HL-60 (cell line): ENCODE data around the gene SMCO1.

ENCODE experiments used
- DNase-seq, 2 experiments: peaks; one replicate each; pipeline ENCODE4 v3.0.0-alpha.2; 2010 to 2020; ENCODE audit warnings: low read depth in 1 of 2, low spot score in 1 of 2
- H3K27ac ChIP-seq: fragments of 250-450 bp; sonication (Bioruptor Pico); replicated peaks from 2 replicates; pipeline ENCODE4 v1.5.1; 2020; ENCODE audit warnings: mild to moderate bottlenecking, moderate library complexity
- H3K27me3 ChIP-seq: fragments of 250-450 bp; sonication (Bioruptor Pico); 2 replicates; pipeline ENCODE4 v1.5.1; 2021; ENCODE audit warnings: mild to moderate bottlenecking, moderate library complexity; ENCODE audit not compliant: insufficient read depth, poor library complexity, severe bottlenecking
- H3K4me3 ChIP-seq: replicated peaks from 2 replicates; pipeline ENCODE4 v1.5.1; 2011; ENCODE audit warnings: mild to moderate bottlenecking, control low read depth, low read length; ENCODE audit not compliant: insufficient read depth
- CTCF ChIP-seq: IDR thresholded peaks from one replicate; pipeline ENCODE4 v1.5.1; 2011; ENCODE audit warnings: low read length, control low read depth, inconsistent platforms; ENCODE audit not compliant: insufficient read depth
- GABPA ChIP-seq: IDR thresholded peaks from 2 replicates; pipeline ENCODE4 v1.6.1; 2012; ENCODE audit warnings: low read depth
- POLR2AphosphoS5 ChIP-seq: IDR thresholded peaks from 2 replicates; pipeline ENCODE4 v1.6.1; 2012; ENCODE audit warnings: low read depth
- REST ChIP-seq: IDR thresholded peaks from 2 replicates; pipeline ENCODE4 v1.6.1; 2012; ENCODE audit warnings: low read depth; ENCODE audit not compliant: insufficient replicate concordance
- SPI1 ChIP-seq: IDR thresholded peaks from 2 replicates; pipeline ENCODE4 v1.6.1; 2012; ENCODE audit warnings: low read depth, mild to moderate bottlenecking, borderline replicate concordance

SMCO1 gene

GRCh38 chr3:196493292-196493691, 21.9 kb downstream of the SMCO1 start:
- Histone ChIP-seq H3K4me3 (no peak overlapping the region), H3K27me3 (no peaks in the 10 kb centered on the region), H3K27ac (no peak overlapping the region)
- DNase-seq: no peak
- TF ChIP-seq POLR2AphosphoS5: no peak
- TF ChIP-seq REST: no peak
- no peak for TF ChIP-seq CTCF
- no peak for TF ChIP-seq GABPA
- TF ChIP-seq SPI1: no peak

- no peak overlapping the region for H3K27ac ChIP-seq
- no peak for TF ChIP-seq POLR2AphosphoS5
- no peak for TF ChIP-seq GABPA
- TF ChIP-seq REST: no peak
- TF ChIP-seq CTCF: no peak
- no peak for TF ChIP-seq SPI1
- no peak overlapping the region for H3K4me3 ChIP-seq
- no peak for DNase-seq
- no peaks in the 10 kb centered on the region for H3K27me3 ChIP-seq
Observed at GRCh38 chr3:196492080-196492479, 23.1 kb downstream of the SMCO1 start.

DNA sequence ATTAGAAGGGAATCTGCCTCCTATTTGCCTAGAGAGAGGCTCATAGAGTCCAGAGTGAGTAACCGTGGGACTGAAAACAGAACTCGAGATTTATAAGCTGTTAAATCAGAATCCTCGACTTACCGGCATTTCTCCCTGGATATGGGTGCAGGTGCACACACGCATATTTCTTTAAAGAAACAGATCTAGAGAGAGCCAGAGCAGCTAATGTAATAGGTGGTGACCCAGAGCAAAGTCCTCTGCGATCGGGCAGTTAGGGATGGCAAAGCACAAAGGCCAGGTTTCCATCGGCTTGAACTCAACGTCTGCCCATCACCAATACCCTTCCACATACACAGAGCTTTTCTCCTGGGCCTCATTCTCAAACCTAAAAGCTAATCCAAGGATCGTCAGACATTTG, 25.4 kb downstream of the SMCO1 start:
- DNase-seq: no peak
- H3K4me3 ChIP-seq: no peak overlapping the region
- TF ChIP-seq REST (no peak), GABPA (no peak)
- H3K27me3 ChIP-seq: no peaks in the 10 kb centered on the region
- H3K27ac ChIP-seq: no peak overlapping the region

- no peak overlapping the region for H3K27ac ChIP-seq
- H3K27me3 ChIP-seq: no peaks in the 10 kb centered on the region
- DNase-seq: no peak
- TF ChIP-seq REST (no peak), POLR2AphosphoS5 (no peak), GABPA (no peak), SPI1 (no peak), CTCF (no peak)
- H3K4me3 ChIP-seq: no peak overlapping the region
Observed at GRCh38 chr3:196486263-196486662, 28.9 kb downstream of the SMCO1 start.
